Neural cell (in vitro differentiated cells): Measurements from ENCODE around the gene NR1H4. TPM values are rescaled to one million over a fixed set of nuclear protein-coding genes. Genes with fewer than 3 reads are reported as not detected.

Experiments
- H2AFZ ChIP-seq: fragments of 200-600, 300-800 bp; sonication (generic), shearing (Covaris generic); 2 replicates; pipeline ENCODE4 v1.6.0; 2014; ENCODE audit warnings: low read depth, mild to moderate bottlenecking, antibody characterized with exemption, low read length, moderate library complexity
- H3F3A ChIP-seq: fragments of 200-600 bp; shearing (Covaris generic); 2 replicates; pipeline ENCODE4 v1.6.1; 2016; ENCODE audit warnings: mild to moderate bottlenecking, moderate library complexity, mixed read lengths, antibody characterized with exemption, low read length; ENCODE audit not compliant: insufficient read depth, poor library complexity, severe bottlenecking
- H3K27ac ChIP-seq: fragments of 200-600, 300-800 bp; sonication (generic), shearing (Covaris generic); 2 replicates; pipeline ENCODE4 v1.5.1; 2014; ENCODE audit warnings: mild to moderate bottlenecking, low read length, moderate library complexity
- H3K27me3 ChIP-seq: fragments of 300-800, 200-600 bp; sonication (generic), shearing (Covaris generic); 2 replicates; pipeline ENCODE4 v1.6.0; 2014; ENCODE audit warnings: mild to moderate bottlenecking, low read depth, low read length, moderate library complexity; ENCODE audit not compliant: insufficient read depth
- H3K36me3 ChIP-seq: fragments of 300-800, 200-600 bp; sonication (generic), shearing (Covaris generic); 2 replicates; pipeline ENCODE4 v1.5.1; 2014; ENCODE audit warnings: mild to moderate bottlenecking, antibody characterized with exemption, low read length, moderate library complexity; ENCODE audit not compliant: insufficient read depth
- H3K4me2 ChIP-seq: fragments of 300-800, 200-600 bp; sonication (generic), shearing (Covaris generic); 2 replicates; pipeline ENCODE4 v1.6.0; 2014; ENCODE audit warnings: mild to moderate bottlenecking, low read length
- H3K4me3 ChIP-seq: fragments of 300-800, 200-600 bp; sonication (generic), shearing (Covaris generic); 2 replicates; pipeline ENCODE4 v1.5.1; 2014; ENCODE audit warnings: mild to moderate bottlenecking, low read length, moderate library complexity
- H3K79me2 ChIP-seq: fragments of 200-600 bp; shearing (Covaris generic); replicated peaks from 2 replicates; pipeline ENCODE4 v1.6.0; 2014; ENCODE audit warnings: mild to moderate bottlenecking, low read length, moderate library complexity; ENCODE audit not compliant: insufficient read depth
- H3K9ac ChIP-seq: fragments of 300-800, 200-600 bp; sonication (generic), shearing (Covaris generic); 2 replicates; pipeline ENCODE4 v1.6.1; 2016; ENCODE audit warnings: mild to moderate bottlenecking, low read length, mixed read lengths
- H3K9me2 ChIP-seq: fragments of 200-600 bp; shearing (Covaris generic); 2 replicates; pipeline ENCODE4 v1.6.1; 2016; ENCODE audit warnings: mild to moderate bottlenecking, low read length, mixed read lengths; ENCODE audit not compliant: insufficient read depth
- H3K9me3 ChIP-seq: fragments of 200-600, 300-800 bp; sonication (generic), shearing (Covaris generic); 2 replicates; pipeline ENCODE4 v1.6.1; 2016; ENCODE audit warnings: mild to moderate bottlenecking, mixed run types, low read length, moderate library complexity, mixed read lengths
- H4K20me1 ChIP-seq: fragments of 200-600 bp; shearing (Covaris generic); 2 replicates; pipeline ENCODE4 v1.6.1; 2016; ENCODE audit warnings: mild to moderate bottlenecking, mixed run types; ENCODE audit not compliant: insufficient read depth
- CTCF ChIP-seq: fragments of 450-650 bp; IDR thresholded peaks from 2 replicates; pipeline ENCODE4 v1.5.1; 2014; ENCODE audit warnings: antibody characterized with exemption, mild to moderate bottlenecking, moderate library complexity; ENCODE audit not compliant: poor library complexity, severe bottlenecking
- EP300 ChIP-seq: fragments of 450-650 bp; conservative IDR thresholded peaks from 2 replicates; pipeline ENCODE4 v1.6.1; 2014; ENCODE audit warnings: antibody characterized with exemption, mild to moderate bottlenecking, moderate library complexity; ENCODE audit not compliant: poor library complexity, severe bottlenecking
- EZH2 ChIP-seq: fragments of 200-600, 300-800 bp; shearing (Covaris generic), sonication (generic); IDR thresholded peaks from 2 replicates; pipeline ENCODE4 v1.6.1; 2014; ENCODE audit warnings: antibody characterized with exemption, low read length, borderline replicate concordance, mild to moderate bottlenecking; ENCODE audit not compliant: insufficient read depth, poor library complexity, severe bottlenecking
- MXI1 ChIP-seq: fragments of 450-650 bp; conservative IDR thresholded peaks from 2 replicates; pipeline ENCODE4 v1.6.1; 2014; ENCODE audit warnings: antibody characterized with exemption, mild to moderate bottlenecking; ENCODE audit not compliant: poor library complexity, severe bottlenecking
- POLR2AphosphoS5 ChIP-seq: IDR thresholded peaks from 2 replicates; pipeline ENCODE4 v1.6.1; 2012
- RAD21 ChIP-seq: fragments of 450-650 bp; conservative IDR thresholded peaks from 2 replicates; pipeline ENCODE4 v1.6.1; 2014; ENCODE audit warnings: antibody characterized with exemption, mild to moderate bottlenecking, moderate library complexity
- REST ChIP-seq: IDR thresholded peaks from 2 replicates; pipeline ENCODE4 v1.6.1; 2012; ENCODE audit warnings: borderline replicate concordance
- SMC3 ChIP-seq: fragments of 450-650 bp; conservative IDR thresholded peaks from 2 replicates; pipeline ENCODE4 v1.6.1; 2014; ENCODE audit warnings: antibody characterized with exemption, mild to moderate bottlenecking, moderate library complexity; ENCODE audit not compliant: poor library complexity
- TAF1 ChIP-seq: IDR thresholded peaks from 2 replicates; pipeline ENCODE4 v1.6.1; 2012; ENCODE audit warnings: low read depth
- polyA plus RNA-seq: library from polyadenylated mRNA; depleted of rRNA; stranded (reverse); fragments of >200 nt; gene quantifications from 2 replicates; pipeline ENCODE4 v1.2.3, GENCODE V29; 2014

NR1H4 gene
- polyA plus RNA-seq, 1 donor from 2014 or later, result not detected

- no peak overlapping the region for H3K4me3 ChIP-seq
- no peak overlapping the region for H3K9ac ChIP-seq
- H2AFZ ChIP-seq, result no peak overlapping the region
- no peaks in the 10 kb centered on the region for H3K27me3 ChIP-seq
- no peak for TF ChIP-seq MXI1
- no peak for TF ChIP-seq SMC3
- no peak for TF ChIP-seq POLR2AphosphoS5
- TF ChIP-seq EZH2, result no peak
- no peak for TF ChIP-seq EP300
- TF ChIP-seq CTCF, result no peak
- no peak for TF ChIP-seq TAF1
- TF ChIP-seq REST, result no peak
- TF ChIP-seq RAD21, result no peak
- no peaks in the 10 kb centered on the region for H4K20me1 ChIP-seq
- H3F3A ChIP-seq, result no peaks in the 10 kb centered on the region
- H3K27ac ChIP-seq, result no peak overlapping the region
- H3K9me3 ChIP-seq, result no peaks in the 10 kb centered on the region
- H3K36me3 ChIP-seq, result no peaks in the 10 kb centered on the region
- no peaks in the 10 kb centered on the region for H3K79me2 ChIP-seq
- no peak overlapping the region for H3K4me2 ChIP-seq
- H3K9me2 ChIP-seq, result no peaks in the 10 kb centered on the region
Observed at GRCh38 chr12:100473050-100473715, 483 bp upstream of the NR1H4 start.

DNA sequence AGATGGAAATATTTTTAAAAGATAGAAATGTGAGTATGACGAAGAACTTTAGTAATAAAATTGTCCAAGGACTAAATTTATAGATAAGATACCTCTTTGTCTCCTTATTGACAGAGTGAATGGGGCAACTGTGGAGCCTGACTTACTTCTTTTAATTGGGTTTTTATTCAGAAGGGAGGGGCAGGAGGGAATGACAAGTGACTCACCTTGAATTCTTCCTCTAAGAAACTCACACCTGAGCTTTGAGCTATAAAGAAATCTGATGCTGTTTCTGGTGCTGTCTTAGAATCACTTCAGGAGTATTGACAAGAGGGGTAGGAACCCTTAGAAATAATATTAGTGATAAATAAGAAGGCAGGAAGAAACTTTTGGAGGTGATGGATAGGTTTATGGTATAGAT, 951 bp downstream of the NR1H4 start:
- H3F3A ChIP-seq, result no peaks in the 10 kb centered on the region
- H3K9ac ChIP-seq, result no peak overlapping the region
- H3K79me2 ChIP-seq, result no peaks in the 10 kb centered on the region
- TF ChIP-seq MXI1 (no peak), TAF1 (no peak), EP300 (no peak), REST (no peak), SMC3 (no peak), POLR2AphosphoS5 (no peak), EZH2 (no peak), CTCF (no peak), RAD21 (no peak)
- no peaks in the 10 kb centered on the region for H4K20me1 ChIP-seq
- no peak overlapping the region for H2AFZ ChIP-seq
- no peaks in the 10 kb centered on the region for H3K9me3 ChIP-seq
- H3K36me3 ChIP-seq, result no peaks in the 10 kb centered on the region
- no peaks in the 10 kb centered on the region for H3K9me2 ChIP-seq
- no peak overlapping the region for H3K27ac ChIP-seq
- no peak overlapping the region for H3K4me2 ChIP-seq
- H3K4me3 ChIP-seq, result no peak overlapping the region
- no peaks in the 10 kb centered on the region for H3K27me3 ChIP-seq
